PFSK-1 (cell line): ENCODE results near the gene TGM2.

Experiments
- POLR2AphosphoS5 ChIP-seq: IDR thresholded peaks from 2 replicates; pipeline ENCODE4 v1.6.1; 2012; ENCODE audit warnings: low read depth, mild to moderate bottlenecking, control low read depth, low read length, moderate library complexity
- REST ChIP-seq, 2 experiments: IDR thresholded peaks; 2 replicates each; pipeline versions ENCODE4 v1.6.1 to v1.8.0; 2011 to 2012; ENCODE audit warnings: low read depth in 2 of 2, low read length in 2 of 2, control low read depth in 1 of 2, inconsistent platforms in 1 of 2, mild to moderate bottlenecking in 1 of 2, moderate library complexity in 1 of 2; ENCODE audit not compliant: insufficient read depth in 1 of 2
- SIN3A ChIP-seq: IDR thresholded peaks from 2 replicates; pipeline ENCODE4 v1.6.1; 2012; ENCODE audit warnings: mild to moderate bottlenecking, low read length, moderate library complexity, borderline replicate concordance; ENCODE audit not compliant: insufficient read depth
- TAF1 ChIP-seq: IDR thresholded peaks from 2 replicates; pipeline ENCODE4 v1.6.1; 2012; ENCODE audit warnings: low read length, control low read depth, borderline replicate concordance; ENCODE audit not compliant: insufficient read depth

GRCh38 chr20:38201356-38201755 lies 36.3 kb upstream of the TGM2 start:
- TF ChIP-seq REST (IDR thresholded peaks at IDR 0.05; ENCODE audit: insufficient read depth in 1 of 2, low read depth in 2 of 2, low read length in 2 of 2): no peak
- TF ChIP-seq POLR2AphosphoS5: no peak
- TF ChIP-seq TAF1: no peak
- TF ChIP-seq SIN3A: no peak
